ENCODE data around the gene RASSF7. TPM values are rescaled to one million over a fixed set of nuclear protein-coding genes. Genes with fewer than 3 reads are reported as not detected.
A peak's percentile ranks its signal among the peaks of the same experiment; 100 is the strongest.

Gene RASSF7
- total and polyA plus RNA-seq, 4 donors = 5.6 to 9.9 (median 8.5) TPM

- 59 to 64% methylated on average over 19 of the region's 19 CpGs for WGBS, 2 donors
- Histone ChIP-seq H3K27ac (ENCODE audit: low read depth in 1 of 2, low read length in 2 of 2) (no peak overlapping the region), H3K4me3 (ENCODE audit: low read length in 2 of 2) (no peak overlapping the region), H3K4me1 (ENCODE audit: control insufficient read depth in 1 of 2, insufficient read depth in 2 of 2, low read length in 2 of 2) (no peaks in the 10 kb centered on the region), H3K36me3 (ENCODE audit: control insufficient read depth in 1 of 2, insufficient read depth in 2 of 2, low read length in 1 of 2) (peaks cover 5 to 15% of the 10 kb centered on the region in 2 donors), H3K27me3 (ENCODE audit: control insufficient read depth in 1 of 2, insufficient read depth in 2 of 2, low read length in 1 of 2) (no peaks in the 10 kb centered on the region), H3K9me3 (ENCODE audit: control insufficient read depth, low read length) (no peaks in the 10 kb centered on the region)
- DNase-seq = no peak
- intact Hi-C loops (cut with DNase I) = no loop called here
- peak; percentile 31 for ATAC-seq (ENCODE audit: low FRiP score)
These were observed 45.5 kb downstream of the RASSF7 start for GRCh38 chr11:606245-606644.

- ATAC-seq (ENCODE audit: low FRiP score) = no peak
- no peak overlapping the region for H3K27ac ChIP-seq (ENCODE audit: low read depth in 1 of 2, low read length in 2 of 2)
- intact Hi-C loops (cut with DNase I) = no loop called here
These were observed 46.4 kb downstream of the RASSF7 start for GRCh38 chr11:607020-607780.

GRCh38 chr11:607971-608659, 47.3 kb downstream of the RASSF7 start:
- 89 to 90% methylated on average over 43 to 45 of the region's 45 CpGs for WGBS, 2 donors
- Histone ChIP-seq H3K27me3 (ENCODE audit: control insufficient read depth in 1 of 2, insufficient read depth in 2 of 2, low read length in 1 of 2) (no peaks in the 10 kb centered on the region), H3K9me3 (ENCODE audit: control insufficient read depth, low read length) (no peaks in the 10 kb centered on the region), H3K4me1 (ENCODE audit: control insufficient read depth in 1 of 2, insufficient read depth in 2 of 2, low read length in 2 of 2) (no peaks in the 10 kb centered on the region), H3K36me3 (ENCODE audit: control insufficient read depth in 1 of 2, insufficient read depth in 2 of 2, low read length in 1 of 2) (peaks cover 4 to 11% of the 10 kb centered on the region in 2 donors), H3K27ac (ENCODE audit: low read depth in 1 of 2, low read length in 2 of 2) (no peak overlapping the region), H3K4me3 (ENCODE audit: low read length in 2 of 2) (no peak overlapping the region)
- intact Hi-C loops (cut with DNase I) = no loop called here
- ATAC-seq (ENCODE audit: low FRiP score) = no peak
- DNase-seq = no peak

More at GRCh38 chr11:607020-607780, 46.4 kb downstream of the RASSF7 start:
- no peaks in the 10 kb centered on the region for H3K4me1 ChIP-seq (ENCODE audit: control insufficient read depth in 1 of 2, insufficient read depth in 2 of 2, low read length in 2 of 2)
- H3K9me3 ChIP-seq (ENCODE audit: control insufficient read depth, low read length) = no peaks in the 10 kb centered on the region
- no peak for DNase-seq
- no peaks in the 10 kb centered on the region for H3K27me3 ChIP-seq (ENCODE audit: control insufficient read depth in 1 of 2, insufficient read depth in 2 of 2, low read length in 1 of 2)
- H3K36me3 ChIP-seq (ENCODE audit: control insufficient read depth in 1 of 2, insufficient read depth in 2 of 2, low read length in 1 of 2) = peaks cover 4 to 11% of the 10 kb centered on the region in 2 donors
- H3K4me3 ChIP-seq (ENCODE audit: low read length in 2 of 2) = no peak overlapping the region
- WGBS, 2 donors = 91 to 92% methylated on average over 35 of the region's 35 CpGs

GRCh38 chr11:608791-609251, 48.1 kb downstream of the RASSF7 start:
- Histone ChIP-seq H3K9me3 (ENCODE audit: control insufficient read depth, low read length) (no peaks in the 10 kb centered on the region), H3K4me3 (ENCODE audit: low read length in 2 of 2) (no peak overlapping the region), H3K36me3 (ENCODE audit: control insufficient read depth in 1 of 2, insufficient read depth in 2 of 2, low read length in 1 of 2) (peaks cover 4 to 11% of the 10 kb centered on the region in 2 donors), H3K27ac (ENCODE audit: low read depth in 1 of 2, low read length in 2 of 2) (no peak overlapping the region), H3K27me3 (ENCODE audit: control insufficient read depth in 1 of 2, insufficient read depth in 2 of 2, low read length in 1 of 2) (no peaks in the 10 kb centered on the region), H3K4me1 (ENCODE audit: control insufficient read depth in 1 of 2, insufficient read depth in 2 of 2, low read length in 2 of 2) (no peaks in the 10 kb centered on the region)
- ATAC-seq (ENCODE audit: low FRiP score) = no peak
- no peak for DNase-seq
- intact Hi-C loops (cut with DNase I) = no loop called here
- WGBS, 2 donors = 85% methylated on average over 25 to 28 of the region's 28 CpGs

GRCh38 chr11:609341-609811, 48.6 kb downstream of the RASSF7 start:
- Histone ChIP-seq H3K4me3 (ENCODE audit: low read length in 2 of 2) (no peak overlapping the region), H3K4me1 (ENCODE audit: control insufficient read depth in 1 of 2, insufficient read depth in 2 of 2, low read length in 2 of 2) (no peaks in the 10 kb centered on the region), H3K36me3 (ENCODE audit: control insufficient read depth in 1 of 2, insufficient read depth in 2 of 2, low read length in 1 of 2) (peaks cover 4 to 8% of the 10 kb centered on the region in 2 donors), H3K27ac (ENCODE audit: low read depth in 1 of 2, low read length in 2 of 2) (no peak overlapping the region), H3K9me3 (ENCODE audit: control insufficient read depth, low read length) (no peaks in the 10 kb centered on the region), H3K27me3 (ENCODE audit: control insufficient read depth in 1 of 2, insufficient read depth in 2 of 2, low read length in 1 of 2) (no peaks in the 10 kb centered on the region)
- 92% methylated on average over 28 of the region's 28 CpGs for WGBS, 2 donors
- peak in 1 of 2 donors; percentile 71 for DNase-seq
- no peak for ATAC-seq (ENCODE audit: low FRiP score)
- intact Hi-C loops (cut with DNase I) = no loop called here

GRCh38 chr11:610146-610801, 49.5 kb downstream of the RASSF7 start:
- peaks cover 4 to 6% of the 10 kb centered on the region in 2 donors for H3K36me3 ChIP-seq (ENCODE audit: control insufficient read depth in 1 of 2, insufficient read depth in 2 of 2, low read length in 1 of 2)
- no peaks in the 10 kb centered on the region for H3K9me3 ChIP-seq (ENCODE audit: control insufficient read depth, low read length)
- no peak overlapping the region for H3K27ac ChIP-seq (ENCODE audit: low read depth in 1 of 2, low read length in 2 of 2)
- no peak overlapping the region for H3K4me3 ChIP-seq (ENCODE audit: low read length in 2 of 2)
- H3K27me3 ChIP-seq (ENCODE audit: control insufficient read depth in 1 of 2, insufficient read depth in 2 of 2, low read length in 1 of 2) = no peaks in the 10 kb centered on the region
- 92 to 95% methylated on average over 18 of the region's 18 CpGs for WGBS, 2 donors
- intact Hi-C loops (cut with DNase I) = loop anchor here in 1 of 2 donors (5.0 kb wide), 1 partner anchor 33 kb away; the partner anchor contains the start of gene PHRF1
- no peaks in the 10 kb centered on the region for H3K4me1 ChIP-seq (ENCODE audit: control insufficient read depth in 1 of 2, insufficient read depth in 2 of 2, low read length in 2 of 2)
- peak in 1 of 2 donors; percentile 70 for DNase-seq
- ATAC-seq (ENCODE audit: low FRiP score) = no peak

- Histone ChIP-seq H3K4me1 (ENCODE audit: control insufficient read depth in 1 of 2, insufficient read depth in 2 of 2, low read length in 2 of 2) (no peaks in the 10 kb centered on the region), H3K27ac (ENCODE audit: low read depth in 1 of 2, low read length in 2 of 2) (no peak overlapping the region), H3K36me3 (ENCODE audit: control insufficient read depth in 1 of 2, insufficient read depth in 2 of 2, low read length in 1 of 2) (peaks cover 4 to 6% of the 10 kb centered on the region in 2 donors), H3K9me3 (ENCODE audit: control insufficient read depth, low read length) (no peaks in the 10 kb centered on the region), H3K27me3 (ENCODE audit: control insufficient read depth in 1 of 2, insufficient read depth in 2 of 2, low read length in 1 of 2) (no peaks in the 10 kb centered on the region), H3K4me3 (ENCODE audit: low read length in 2 of 2) (no peak overlapping the region)
- peak in 1 of 2 donors; percentile 73 for DNase-seq
- intact Hi-C loops (cut with DNase I) = loop anchor here in 1 of 2 donors (5.0 kb wide), 1 partner anchor 34 kb away; the partner anchor contains the start of gene PHRF1
- 89 to 90% methylated on average over 44 to 49 of the region's 49 CpGs for WGBS, 2 donors
- ATAC-seq (ENCODE audit: low FRiP score) = no peak
These were observed 50.5 kb downstream of the RASSF7 start for GRCh38 chr11:611001-611996.
